Inferior parietal cortex (tissue), 1 donor: ENCODE measurements around the gene UGDH.
"Not testable (repeated sequence)": the region's sequence is repeated elsewhere in the genome, so short reads cannot be mapped to it uniquely, and the experiment has no call there.

Source experiments
- DNase-seq: peaks from one replicate; pipeline ENCODE4 v3.0.0-alpha.2; 2016; ENCODE audit errors: extremely low spot score

The UGDH gene

GRCh38 chr4:39527296-39528060, at the start of gene UGDH:
Gene UGDH, minus strand, starts transcription at chr4:39527439. Its CDS starts 5,927 bp downstream, at chr4:39521512.
- peak; percentile 95 for DNase-seq

GRCh38 chr4:39574946-39575345, 47.7 kb upstream of the UGDH start:
- DNase-seq: no peak

- no peak for DNase-seq
Observed at GRCh38 chr4:39571504-39571903, 44.3 kb upstream of the UGDH start.

DNA sequence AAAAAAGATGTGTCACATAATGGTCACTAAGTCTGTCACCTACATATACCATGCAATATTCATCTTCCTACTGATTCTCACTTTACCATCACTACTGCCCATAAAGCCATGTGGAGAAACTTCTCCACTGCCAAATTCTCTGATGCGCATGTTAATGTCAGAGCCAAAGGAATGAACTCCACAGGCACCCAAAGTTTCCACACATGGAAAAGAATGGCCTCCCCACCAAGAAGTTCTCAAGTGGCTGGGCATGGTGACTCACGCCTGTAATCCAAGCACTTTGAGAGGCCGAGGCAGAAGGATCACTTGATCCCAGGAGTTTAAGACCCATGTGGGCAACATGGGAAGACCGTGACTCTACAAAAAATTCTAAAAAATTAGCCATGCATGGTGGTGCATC, 43.8 kb upstream of the UGDH start:
- DNase-seq: no peak

DNA sequence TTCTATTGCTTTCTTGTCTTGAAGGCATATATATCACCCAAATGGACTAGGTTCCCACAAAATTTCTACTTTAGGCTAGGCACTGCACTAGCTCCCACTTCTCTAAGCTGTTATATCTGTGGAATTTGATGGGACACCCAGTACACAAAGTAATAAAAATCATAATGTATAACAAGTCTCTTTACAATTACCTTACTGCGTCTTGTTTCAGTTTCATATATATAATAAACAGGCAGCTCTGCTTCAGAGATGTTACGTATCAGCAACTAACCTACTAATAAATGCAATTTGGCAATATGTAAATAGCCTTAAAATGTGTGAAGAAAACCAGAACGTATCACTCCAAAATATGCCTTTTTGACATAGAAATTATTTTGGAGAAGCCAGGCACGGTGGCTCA, 42.0 kb upstream of the UGDH start:
- no peak for DNase-seq

GRCh38 chr4:39568805-39569204, 41.6 kb upstream of the UGDH start:
- DNase-seq: no peak

- DNase-seq: no peak
Observed at GRCh38 chr4:39565878-39566600, 38.8 kb upstream of the UGDH start.

DNA sequence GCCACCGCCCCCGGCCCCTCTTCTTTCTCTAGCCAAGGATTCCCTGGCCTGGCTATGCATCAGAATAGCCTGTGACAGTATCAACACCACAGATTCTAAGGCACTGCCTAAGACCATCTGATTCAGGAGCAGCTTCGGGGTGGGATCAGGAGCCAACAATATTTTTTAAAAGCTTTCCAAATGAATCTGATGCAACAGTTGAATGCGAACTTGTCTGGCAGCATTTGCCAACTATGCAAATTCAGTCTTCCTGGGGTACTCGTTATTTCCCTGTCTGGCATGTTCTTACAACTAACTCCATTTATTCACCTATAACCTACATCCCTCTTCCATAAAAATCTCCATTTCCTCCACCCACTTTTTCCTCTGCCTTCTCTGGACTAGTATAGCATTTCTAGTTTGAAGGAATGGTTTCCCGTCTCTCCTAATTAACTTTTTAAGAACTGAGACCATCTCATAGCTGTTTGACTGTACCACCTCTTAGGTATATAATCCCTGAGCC, 36.2 kb upstream of the UGDH start:
- DNase-seq: no peak

- DNase-seq: no peak
Observed at GRCh38 chr4:39562792-39563191, 35.6 kb upstream of the UGDH start.

DNA sequence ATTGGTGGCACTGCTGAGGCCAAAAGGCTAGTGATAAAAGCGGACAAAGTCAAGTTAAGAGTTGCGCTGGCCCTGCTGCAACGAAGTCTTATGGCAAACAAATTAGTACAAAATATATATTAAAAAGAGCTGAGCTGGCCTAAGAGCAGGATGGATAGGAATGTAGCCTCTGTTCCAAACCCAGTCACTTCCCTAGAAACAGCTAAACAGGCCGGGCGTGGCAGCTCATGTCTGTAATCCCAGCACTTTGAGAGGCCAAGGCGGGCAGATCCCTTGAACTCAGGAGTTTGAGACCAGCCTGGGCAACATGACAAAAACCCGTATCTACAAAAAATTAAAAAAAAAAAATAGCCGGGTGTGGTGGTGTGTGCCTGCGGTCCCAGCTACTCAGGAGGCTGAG, 32.4 kb upstream of the UGDH start:
- DNase-seq: no peak

- no peak for DNase-seq
Observed at GRCh38 chr4:39555472-39555871, 28.2 kb upstream of the UGDH start.

- no peak for DNase-seq
Observed at GRCh38 chr4:39548425-39549067, 21.3 kb upstream of the UGDH start.

- DNase-seq: no peak
Observed at GRCh38 chr4:39544580-39545315, 17.5 kb upstream of the UGDH start.

- DNase-seq: not testable (repeated sequence)
Observed at GRCh38 chr4:39544080-39544479, 16.8 kb upstream of the UGDH start.

DNA sequence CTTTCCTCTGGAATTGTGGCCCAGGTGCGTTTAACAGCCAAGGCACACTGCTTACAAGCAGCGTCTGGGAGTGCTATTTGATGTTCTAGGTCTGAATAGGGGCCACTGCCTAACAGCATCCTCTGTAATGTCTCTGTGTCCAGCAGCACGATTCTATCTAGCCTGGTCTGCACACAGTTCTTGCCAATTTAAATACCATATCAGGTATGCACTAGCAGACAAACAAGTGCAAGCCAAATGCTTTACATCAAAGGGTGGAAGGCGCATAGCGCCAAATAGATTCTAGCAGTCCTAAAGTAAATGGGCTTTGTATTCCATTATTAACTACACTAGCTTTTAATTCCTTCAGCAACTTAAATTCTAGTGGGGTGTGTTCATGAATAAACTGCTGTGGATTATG, 15.8 kb upstream of the UGDH start:
- no peak for DNase-seq

- no peak for DNase-seq
Observed at GRCh38 chr4:39542611-39543012, 15.4 kb upstream of the UGDH start.

- DNase-seq: no peak
Observed at GRCh38 chr4:39541987-39542610, 14.9 kb upstream of the UGDH start.

GRCh38 chr4:39539089-39539611, 11.9 kb upstream of the UGDH start:
- DNase-seq: no peak

- DNase-seq: no peak
Observed at GRCh38 chr4:39533541-39533940, 6.3 kb upstream of the UGDH start.

DNA sequence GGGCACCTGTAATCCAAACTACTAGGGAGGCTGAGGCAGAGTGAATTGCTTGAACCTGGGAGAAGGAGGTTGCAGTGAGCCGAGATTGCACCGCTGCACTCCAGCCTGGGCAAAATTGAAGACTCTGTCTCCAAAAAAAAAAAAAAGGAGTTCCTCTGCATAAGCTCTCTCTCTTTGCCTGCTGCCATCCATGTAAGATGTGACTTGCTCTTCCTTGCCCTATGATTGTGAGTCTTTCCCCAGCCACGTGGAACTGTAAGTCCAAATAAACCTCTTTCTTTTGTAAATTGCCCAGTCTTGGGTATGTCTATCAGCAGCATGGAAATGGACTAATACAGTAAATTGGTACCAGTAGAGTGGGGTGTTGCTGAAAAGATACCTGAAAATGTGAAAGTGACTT, 5.0 kb upstream of the UGDH start:
- not testable (repeated sequence) for DNase-seq

DNA sequence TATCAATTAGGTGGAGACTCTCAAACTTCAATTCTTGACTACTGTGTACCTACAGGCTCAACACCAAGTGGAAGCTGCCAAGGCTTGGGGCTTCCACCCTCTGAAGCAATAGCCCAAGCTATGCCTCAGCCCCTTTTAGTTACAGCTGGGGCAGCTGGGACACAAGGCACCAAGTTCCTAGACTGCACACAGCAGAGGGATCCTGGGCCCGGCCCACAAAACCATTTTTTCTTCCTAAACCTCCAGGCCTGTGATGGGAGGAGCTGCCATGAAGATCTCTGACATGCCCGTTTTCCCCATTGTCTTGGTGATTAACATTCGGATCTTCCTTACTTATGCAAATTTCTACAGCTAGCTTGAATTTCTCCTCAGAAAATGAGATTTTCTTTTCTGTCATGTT, 3.4 kb upstream of the UGDH start:
- DNase-seq: no peak
